ENCODE results near the gene CNTN4. TPM values are rescaled to one million over a fixed set of nuclear protein-coding genes. Genes with fewer than 3 reads are reported as not detected.

The CNTN4 gene
- polyA plus RNA-seq, 1 donor (not counting 4 experiments of a cell fraction or from before 2014, with no cell fraction given), result not detected

DNA sequence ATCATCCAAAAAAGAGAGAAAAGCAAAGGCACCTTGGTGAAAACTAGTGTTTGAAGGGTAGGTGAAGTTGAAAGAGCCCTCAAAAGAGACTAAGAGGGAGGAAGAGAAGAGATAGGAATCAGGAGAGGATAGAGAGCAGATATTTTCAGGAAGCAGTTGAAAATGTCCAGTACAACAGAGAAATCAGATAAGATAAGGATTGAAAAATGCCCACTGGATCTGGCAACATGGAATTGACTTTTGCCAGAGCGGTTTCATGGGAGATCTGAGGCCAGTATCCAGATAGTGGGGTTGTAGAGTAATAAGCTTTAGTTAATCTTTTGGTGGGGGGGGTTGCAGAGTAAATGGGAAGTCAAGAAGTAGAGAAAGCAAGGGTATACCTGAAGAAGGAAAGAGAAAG, 674.1 kb downstream of the CNTN4 start:
- no peak overlapping the region for H3K27ac ChIP-seq (ENCODE audit: control insufficient read depth, insufficient read depth, low read length)
- no peaks in the 10 kb centered on the region for H3K4me1 ChIP-seq (ENCODE audit: control insufficient read depth, extremely low read depth, insufficient read depth, low read length)
- H3K79me2 ChIP-seq (ENCODE audit: control insufficient read depth, insufficient read depth, low read length), result no peaks in the 10 kb centered on the region
- dilution Hi-C loops (cut with MboI; ENCODE audit: extremely low pct_ligation_motif_present, low sequenced_read_pairs), result no loop called here
- no peak for FAIRE-seq
- no peaks in the 10 kb centered on the region for H3K9me3 ChIP-seq (ENCODE audit: control insufficient read depth, low read depth, low read length)
- no peaks in the 10 kb centered on the region for H4K20me1 ChIP-seq (ENCODE audit: control insufficient read depth, extremely low read depth, insufficient read depth, low read length)
- DNase-seq (ENCODE audit: low read depth, low spot score), result no peak
- no peaks in the 10 kb centered on the region for H3K36me3 ChIP-seq (ENCODE audit: control insufficient read depth in 2 of 2, extremely low read depth in 1 of 2, insufficient read depth in 2 of 2, low read length in 2 of 2)
- H3K9me1 ChIP-seq (ENCODE audit: control insufficient read depth, extremely low read depth, insufficient read depth, low read length), result no peaks in the 10 kb centered on the region
- no peak overlapping the region for H3K4me2 ChIP-seq (ENCODE audit: control insufficient read depth, extremely low read depth, insufficient read depth, low read depth, low read length)
- H2AFZ ChIP-seq (ENCODE audit: control insufficient read depth, low read length), result no peak overlapping the region
- H3K27me3 ChIP-seq (ENCODE audit: control insufficient read depth, extremely low read depth, insufficient read depth, low read length), result no peaks in the 10 kb centered on the region
- no peak overlapping the region for H3K4me3 ChIP-seq (ENCODE audit: control insufficient read depth in 2 of 3, extremely low read depth in 1 of 3, insufficient read depth in 2 of 3, low read depth in 1 of 3, low read length in 3 of 3)
- no peak overlapping the region for H3K9ac ChIP-seq (ENCODE audit: control insufficient read depth, extremely low read depth, insufficient read depth, low read length)
- TF ChIP-seq EZH2 (IDR thresholded peaks at IDR 0.05; ENCODE audit: low read length) (no peak), CTCF (optimal IDR thresholded peaks at IDR 0.05 in 1 of 3, IDR thresholded peaks at IDR 0.05 in 1 of 3, conservative IDR thresholded peaks at IDR 0.05 in 1 of 3; ENCODE audit: extremely low read depth in 1 of 3, insufficient read depth in 2 of 3, low read length in 3 of 3) (no peak)

DNA sequence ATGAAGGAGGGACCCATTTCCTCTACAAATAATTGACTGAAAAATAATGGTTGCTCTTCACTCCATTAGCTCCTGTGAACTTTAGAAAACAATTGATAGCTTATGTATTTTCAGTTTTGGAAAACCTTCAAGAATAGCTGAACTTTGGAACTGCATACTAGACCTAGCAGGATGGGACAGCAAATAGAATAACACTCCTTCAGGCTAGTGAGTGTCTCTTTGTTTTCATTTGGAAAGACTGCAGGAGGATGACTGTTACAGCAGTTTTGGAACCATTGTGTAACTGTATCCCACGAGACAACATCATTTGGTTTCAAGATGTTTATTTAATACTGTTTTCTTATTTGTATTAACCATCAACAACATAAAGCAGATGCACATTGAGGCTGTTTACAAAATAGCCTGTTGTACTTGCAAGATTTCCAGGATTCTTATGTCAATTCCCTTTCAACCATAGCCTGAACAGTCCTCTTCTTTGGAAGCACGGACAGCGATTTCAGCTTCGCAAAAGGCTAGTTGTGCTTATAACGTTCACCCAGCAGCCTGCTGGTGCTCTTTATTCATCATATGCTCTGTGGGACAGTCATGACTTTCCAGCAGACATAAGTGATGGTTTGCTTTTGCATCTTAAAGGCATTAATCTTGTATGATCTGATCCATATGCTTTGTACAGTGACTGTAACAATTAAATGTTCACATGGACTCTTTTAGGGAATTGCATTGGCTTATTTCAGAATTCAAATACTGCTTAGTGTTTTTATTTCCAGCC, 676.0 kb downstream of the CNTN4 start:
- dilution Hi-C loops (cut with MboI; ENCODE audit: extremely low pct_ligation_motif_present, low sequenced_read_pairs), result no loop called here

More for the DNA sequence above, 676.0 kb downstream of the CNTN4 start:
- H3K36me3 ChIP-seq (ENCODE audit: control insufficient read depth in 2 of 2, extremely low read depth in 1 of 2, insufficient read depth in 2 of 2, low read length in 2 of 2), result no peaks in the 10 kb centered on the region
- no peak overlapping the region for H2AFZ ChIP-seq (ENCODE audit: control insufficient read depth, low read length)
- H3K9me3 ChIP-seq (ENCODE audit: control insufficient read depth, low read depth, low read length), result no peaks in the 10 kb centered on the region
- no peaks in the 10 kb centered on the region for H3K9me1 ChIP-seq (ENCODE audit: control insufficient read depth, extremely low read depth, insufficient read depth, low read length)
- H3K4me2 ChIP-seq (ENCODE audit: control insufficient read depth, extremely low read depth, insufficient read depth, low read depth, low read length), result no peak overlapping the region
- H3K4me3 ChIP-seq (ENCODE audit: control insufficient read depth in 2 of 3, extremely low read depth in 1 of 3, insufficient read depth in 2 of 3, low read depth in 1 of 3, low read length in 3 of 3), result no peak overlapping the region
- no peak for DNase-seq (ENCODE audit: low read depth, low spot score)
- FAIRE-seq, result no peak
- H3K27me3 ChIP-seq (ENCODE audit: control insufficient read depth, extremely low read depth, insufficient read depth, low read length), result no peaks in the 10 kb centered on the region
- H3K27ac ChIP-seq (ENCODE audit: control insufficient read depth, insufficient read depth, low read length), result no peak overlapping the region
- no peaks in the 10 kb centered on the region for H3K79me2 ChIP-seq (ENCODE audit: control insufficient read depth, insufficient read depth, low read length)
- no peaks in the 10 kb centered on the region for H3K4me1 ChIP-seq (ENCODE audit: control insufficient read depth, extremely low read depth, insufficient read depth, low read length)
- no peak for TF ChIP-seq EZH2 (IDR thresholded peaks at IDR 0.05; ENCODE audit: low read length)
- no peak for TF ChIP-seq CTCF (optimal IDR thresholded peaks at IDR 0.05 in 1 of 3, IDR thresholded peaks at IDR 0.05 in 1 of 3, conservative IDR thresholded peaks at IDR 0.05 in 1 of 3; ENCODE audit: extremely low read depth in 1 of 3, insufficient read depth in 2 of 3, low read length in 3 of 3)
- H4K20me1 ChIP-seq (ENCODE audit: control insufficient read depth, extremely low read depth, insufficient read depth, low read length), result no peaks in the 10 kb centered on the region
- H3K9ac ChIP-seq (ENCODE audit: control insufficient read depth, extremely low read depth, insufficient read depth, low read length), result no peak overlapping the region

All from keratinocyte (primary cell).